H1 (cell line): ENCODE measurements around the gene TBCB. TPM values are rescaled to one million over a fixed set of nuclear protein-coding genes. Genes with fewer than 3 reads are reported as not detected.

Experiments
- CTCF ChIA-PET: fragments of 300-600 bp; sonication (Branson Sonifier 250); formaldehyde crosslinking; loops from one replicate; lab custom pipeline; 2021; ENCODE audit not compliant: partially characterized antibody; lab: Charles Lee
- POLR2A ChIA-PET: fragments of 300-600 bp; sonication (Branson Sonifier 250); formaldehyde crosslinking; loops from one replicate; lab custom pipeline; 2021; ENCODE audit warnings: inconsistent platforms; ENCODE audit not compliant: partially characterized antibody; lab: Charles Lee
- DNase-seq, 2 experiments: peaks; one replicate each; pipeline versions ENCODE4 v3.0.0 to v3.0.0-alpha.2; 2010 to 2022; ENCODE audit warnings: low spot score in 2 of 2, low read depth in 1 of 2, mixed read lengths in 1 of 2
- FAIRE-seq: peaks from 2 replicates; lab custom pipeline; 2011; peaks lifted over from hg19 to GRCh38; lab: Jason Lieb, UNC
- H2AFZ ChIP-seq: 2 replicates; pipeline ENCODE4 v1.8.1; 2012; ENCODE audit warnings: low read length, inconsistent platforms
- H2AK5ac ChIP-seq: 2 replicates; pipeline ENCODE4 v1.6.1; 2013; ENCODE audit warnings: low read depth, low read length
- H2BK120ac ChIP-seq: replicated peaks from 2 replicates; pipeline ENCODE3; 2013; ENCODE audit warnings: low read depth, low read length, inconsistent platforms
- H2BK12ac ChIP-seq: 2 replicates; pipeline ENCODE4 v1.6.1; 2013; ENCODE audit warnings: low read depth, low read length
- H2BK15ac ChIP-seq: 2 replicates; pipeline ENCODE4 v1.6.1; 2013; ENCODE audit warnings: low read length
- H2BK20ac ChIP-seq: 2 replicates; pipeline ENCODE4 v1.6.1; 2013; ENCODE audit warnings: low read length
- H2BK5ac ChIP-seq: 2 replicates; pipeline ENCODE4 v1.6.1; 2013; ENCODE audit warnings: low read depth, low read length
- H3K14ac ChIP-seq: 2 replicates; pipeline ENCODE4 v1.6.1; 2013; ENCODE audit warnings: inconsistent platforms; ENCODE audit not compliant: insufficient read length
- H3K18ac ChIP-seq: 2 replicates; pipeline ENCODE4 v1.6.1; 2013; ENCODE audit warnings: low read length; ENCODE audit errors: extremely low read depth
- H3K23ac ChIP-seq: 2 replicates; pipeline ENCODE4 v1.6.1; 2013; ENCODE audit warnings: inconsistent platforms; ENCODE audit not compliant: insufficient read length
- H3K23me2 ChIP-seq: 2 replicates; pipeline ENCODE4 v1.6.1; 2013; ENCODE audit warnings: low read depth, low read length
- H3K27ac ChIP-seq: 2 replicates; pipeline ENCODE4 v1.6.1; 2011; ENCODE audit warnings: low read depth, low read length, inconsistent platforms
- H3K27me3 ChIP-seq, 4 experiments: replicated peaks in 1 of 4; 1 replicate in 1 of 4; 2 replicates in 3 of 4; pipeline versions ENCODE4 v1.6.1 to v1.8.1; 2011 to 2013; ENCODE audit warnings: low read length in 3 of 4, mild to moderate bottlenecking in 3 of 4, inconsistent platforms in 2 of 4, mixed read lengths in 2 of 4, moderate library complexity in 1 of 4; ENCODE audit not compliant: control insufficient read depth in 3 of 4, insufficient read depth in 3 of 4; ENCODE audit errors: extremely low read depth in 1 of 4
- H3K36me3 ChIP-seq, 4 experiments: 2 replicates each; pipeline versions ENCODE4 v1.6.1 to v1.8.1; 2011 to 2013; ENCODE audit warnings: mild to moderate bottlenecking in 4 of 4, low read length in 3 of 4, moderate library complexity in 2 of 4, control low read depth in 1 of 4, inconsistent platforms in 1 of 4; ENCODE audit not compliant: insufficient read depth in 4 of 4, control insufficient read depth in 2 of 4
- H3K4ac ChIP-seq: replicated peaks from 2 replicates; pipeline ENCODE3; 2013; ENCODE audit warnings: low read length, low read depth, mixed read lengths, inconsistent platforms; ENCODE audit not compliant: insufficient read length
- H3K4me1 ChIP-seq, 4 experiments: replicated peaks in 1 of 4; 1 replicate in 1 of 4; 2 replicates in 3 of 4; pipeline versions ENCODE4 v1.6.1 to v1.8.1; 2011 to 2013; ENCODE audit warnings: low read length in 3 of 4, inconsistent platforms in 2 of 4, mixed read lengths in 1 of 4; ENCODE audit not compliant: insufficient read depth in 4 of 4, control insufficient read depth in 3 of 4
- H3K4me2 ChIP-seq, 2 experiments: 2 replicates each; pipeline versions ENCODE4 v1.6.1 to v1.8.1; 2011 to 2013; ENCODE audit warnings: low read depth in 2 of 2, low read length in 2 of 2, control low read depth in 1 of 2, inconsistent platforms in 1 of 2, mild to moderate bottlenecking in 1 of 2; ENCODE audit not compliant: insufficient read depth in 1 of 2
- H3K4me3 ChIP-seq, 4 experiments: fragments of 200-600, 300-600 bp in 1 of 4; sonication (generic), shearing (Covaris generic), sonication (Bioruptor Twin) in 1 of 4; 2 replicates each; pipeline versions ENCODE4 v1.5.1 to v1.8.1; 2011 to 2016; ENCODE audit warnings: low read length in 4 of 4, low read depth in 3 of 4, control low read depth in 2 of 4, inconsistent platforms in 2 of 4, mild to moderate bottlenecking in 2 of 4, mixed read lengths in 1 of 4, moderate library complexity in 1 of 4; ENCODE audit not compliant: insufficient read depth in 2 of 4; ENCODE audit errors: extremely low read depth in 1 of 4
- H3K56ac ChIP-seq: replicated peaks from 2 replicates; pipeline ENCODE3; 2013; ENCODE audit warnings: low read depth, mild to moderate bottlenecking, mixed read lengths, low read length, inconsistent platforms; ENCODE audit not compliant: insufficient read length
- H3K79me1 ChIP-seq: 2 replicates; pipeline ENCODE4 v1.6.1; 2013; ENCODE audit warnings: low read depth, low read length, control low read depth
- H3K79me2 ChIP-seq, 2 experiments: 2 replicates each; pipeline versions ENCODE4 v1.6.1 to v1.8.1; 2012 to 2013; ENCODE audit warnings: low read length in 2 of 2, mild to moderate bottlenecking in 2 of 2, inconsistent platforms in 1 of 2; ENCODE audit not compliant: insufficient read depth in 2 of 2, control insufficient read depth in 1 of 2
- H3K9ac ChIP-seq, 4 experiments: replicated peaks in 1 of 4; 1 replicate in 1 of 4; 2 replicates in 3 of 4; pipeline versions ENCODE4 v1.6.1 to v1.8.1; 2011 to 2013; ENCODE audit warnings: low read depth in 3 of 4, low read length in 3 of 4, control low read depth in 2 of 4, mild to moderate bottlenecking in 2 of 4, moderate library complexity in 2 of 4, inconsistent platforms in 1 of 4; ENCODE audit errors: extremely low read depth in 1 of 4
- H3K9me3 ChIP-seq, 2 experiments: 2 replicates each; pipeline versions ENCODE4 v1.6.1 to v1.8.1; 2012 to 2013; ENCODE audit warnings: mild to moderate bottlenecking in 2 of 2, moderate library complexity in 2 of 2, control low read depth in 1 of 2, inconsistent platforms in 1 of 2, low read depth in 1 of 2, low read length in 1 of 2, mixed read lengths in 1 of 2; ENCODE audit not compliant: insufficient read depth in 2 of 2
- H4K20me1 ChIP-seq, 2 experiments: replicated peaks in 1 of 2; 2 replicates each; pipeline versions ENCODE3 to v1.8.1; 2011 to 2013; ENCODE audit warnings: inconsistent platforms in 2 of 2, low read length in 2 of 2, mild to moderate bottlenecking in 1 of 2; ENCODE audit not compliant: insufficient read depth in 2 of 2, control insufficient read depth in 1 of 2
- H4K5ac ChIP-seq: 2 replicates; pipeline ENCODE4 v1.6.1; 2013; ENCODE audit warnings: low read length, low read depth, mixed read lengths, inconsistent platforms; ENCODE audit not compliant: insufficient read length
- H4K8ac ChIP-seq: 2 replicates; pipeline ENCODE4 v1.8.0; 2013; ENCODE audit warnings: mild to moderate bottlenecking, moderate library complexity, low read length, inconsistent platforms; ENCODE audit not compliant: insufficient read depth; ENCODE audit errors: extremely low read depth
- H4K91ac ChIP-seq: replicated peaks from 2 replicates; pipeline ENCODE3; 2013; ENCODE audit warnings: low read length, mixed read lengths, inconsistent platforms; ENCODE audit not compliant: insufficient read length
- CREB1 ChIP-seq: IDR thresholded peaks from 2 replicates; pipeline ENCODE4 v1.6.1; 2012; ENCODE audit warnings: inconsistent platforms
- EGR1 ChIP-seq: IDR thresholded peaks from 2 replicates; pipeline ENCODE4 v1.6.1; 2011; ENCODE audit warnings: low read depth, low read length, borderline replicate concordance
- HDAC6 ChIP-seq: IDR thresholded peaks from one replicate; pipeline ENCODE4 v1.7.1; 2012; ENCODE audit warnings: low read depth, mild to moderate bottlenecking, inconsistent platforms, low read length, moderate library complexity
- KDM4A ChIP-seq: IDR thresholded peaks from one replicate; pipeline ENCODE4 v1.7.1; 2012; ENCODE audit warnings: low read depth, mild to moderate bottlenecking, moderate library complexity, low read length, inconsistent platforms; ENCODE audit not compliant: severe bottlenecking
- KDM5A ChIP-seq: fragments of 200-600 bp; IDR thresholded peaks from 2 replicates; pipeline ENCODE4 v1.7.1; 2012; ENCODE audit warnings: mild to moderate bottlenecking, low read length, inconsistent platforms, mixed read lengths
- NANOG ChIP-seq: IDR thresholded peaks from 2 replicates; pipeline ENCODE4 v1.6.1; 2011; ENCODE audit warnings: low read length, low read depth, mild to moderate bottlenecking, inconsistent platforms; ENCODE audit not compliant: insufficient read depth, poor library complexity, severe bottlenecking
- SAP30 ChIP-seq: fragments of 300-600 bp; sonication (generic); IDR thresholded peaks from 2 replicates; pipeline ENCODE4 v1.7.1; 2012; ENCODE audit warnings: low read length, moderate library complexity, mild to moderate bottlenecking, inconsistent platforms; ENCODE audit not compliant: insufficient read depth, insufficient replicate concordance
- SIN3A ChIP-seq, 2 experiments: IDR thresholded peaks in 1 of 2; conservative IDR thresholded peaks in 1 of 2; 2 replicates each; pipeline ENCODE4 v1.6.1; 2011 to 2012; ENCODE audit warnings: low read length in 2 of 2, improper control_type of control experiment in 1 of 2, low read depth in 1 of 2, mild to moderate bottlenecking in 1 of 2
- SP4 ChIP-seq: IDR thresholded peaks from 2 replicates; pipeline ENCODE4 v1.6.1; 2012; ENCODE audit warnings: low read length, inconsistent platforms
- TBP ChIP-seq: IDR thresholded peaks from 2 replicates; pipeline ENCODE4 v1.6.1; 2011; ENCODE audit warnings: low read depth, low read length, improper control_type of control experiment
- TEAD4 ChIP-seq: IDR thresholded peaks from 2 replicates; pipeline ENCODE4 v1.6.1; 2012; ENCODE audit warnings: low read depth, low read length, inconsistent platforms, mixed read lengths
- WGBS, 2 experiments: shearing (Covaris generic) in 1 of 2; methylation state at CpG; one replicate each; pipeline versions ENCODE4 v1.1.6 to v1.1.7; 2013 to 2015; ENCODE audit warnings: low lambda C conversion rate in 2 of 2, mixed read lengths in 2 of 2, inconsistent platforms in 1 of 2, low coverage in 1 of 2, missing lambda C conversion rate in 1 of 2; ENCODE audit not compliant: insufficient replicate concordance in 2 of 2, insufficient coverage in 1 of 2, insufficient read length in 1 of 2; ENCODE audit errors: extremely low coverage in 1 of 2, missing lambda C conversion rate in 1 of 2; 5-methylcytosine and 5-hydroxymethylcytosine counted together
- polyA plus RNA-seq, 7 experiments: library from polyadenylated mRNA; depleted of rRNA in 3 of 7; stranded (reverse) in 5 of 7; unstranded in 2 of 7; fragments of >200 nt in 5 of 7; fragments of 200-250 nt in 2 of 7; gene quantifications; 1 replicate in 5 of 7; 2 replicates in 1 of 7; 4 replicates in 1 of 7; pipeline versions ENCODE4 v1.2.1 to v1.2.3, GENCODE V29; 2011 to 2013; ENCODE audit warnings: missing spikeins in 2 of 7, mixed read lengths in 2 of 7
- total RNA-seq: library from RNA; stranded (reverse); fragmentation: NEBNext Ultra II Directional; extraction: Animal tissue kit (Norgen Biotek cat#: 25700); gene quantifications from 2 replicates; pipeline ENCODE4 v1.2.1, GENCODE V29; 2021

The TBCB gene
- total and polyA plus RNA-seq, 2 of the 8 experiments (the other 6 are each of a cell fraction or from before 2014, with no cell fraction given), result 153 to 286 TPM

DNA sequence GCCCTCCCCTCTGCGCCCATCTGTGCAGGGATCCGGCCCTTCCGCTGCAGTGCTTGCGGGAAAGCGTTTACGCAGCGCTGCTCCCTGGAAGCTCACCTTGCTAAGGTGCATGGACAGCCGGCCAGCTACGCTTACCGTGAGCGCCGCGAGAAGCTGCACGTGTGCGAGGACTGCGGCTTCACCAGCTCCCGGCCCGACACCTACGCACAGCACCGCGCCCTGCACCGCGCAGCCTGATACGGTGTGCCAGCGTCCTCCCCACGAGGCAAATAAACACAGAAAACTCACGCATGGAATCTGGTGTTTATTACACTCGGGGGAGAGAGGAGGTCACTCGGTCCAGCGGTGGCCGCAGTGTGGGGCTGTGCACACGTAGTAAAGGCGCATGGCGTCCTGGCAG, 1.8 kb upstream of the TBCB start:
- Histone ChIP-seq H3K79me1 (peaks cover 11% of the 10 kb centered on the region), H3K79me2 (peaks cover 0 to 9% of the 10 kb centered on the region in 2 experiments; a peak in 1 of 4 replicates), H2BK15ac (no peak overlapping the region), H4K20me1 (peaks cover 3 to 6% of the 10 kb centered on the region in 2 experiments), H3K4me3 (peak overlapping the region; percentile 73 to 96 (median 82); a peak in 5 of 8 replicates), H3K56ac (no peak overlapping the region), H3K23me2 (peaks cover 10% of the 10 kb centered on the region), H3K9me3 (no peaks in the 10 kb centered on the region), H3K27me3 (no peaks in the 10 kb centered on the region), H3K23ac (no peak overlapping the region), H2BK5ac (no peak overlapping the region), H3K4me2 (peak overlapping the region; percentile 76 to 94), H3K18ac (no peak overlapping the region), H4K91ac (peak overlapping the region; percentile 41), H2BK12ac (no peak overlapping the region), H3K36me3 (peaks cover 2 to 15% (median 8%) of the 10 kb centered on the region in 4 experiments; a peak in 5 of 8 replicates), H2BK20ac (no peak overlapping the region), H2BK120ac (no peak overlapping the region), H3K14ac (no peak overlapping the region), H3K4me1 (peaks cover 8 to 23% (median 18%) of the 10 kb centered on the region in 4 experiments), H2AK5ac (no peak overlapping the region), H3K27ac (no peak overlapping the region), H4K8ac (no peak overlapping the region), H3K9ac (0 out of 7 replicates have a peak overlapping the region, but pooled peaks of 1 of the 4 experiments have one; percentile 4), H2AFZ (no peak overlapping the region), H4K5ac (no peak overlapping the region), H3K4ac (no peak overlapping the region)
- TF ChIP-seq KDM4A (no peak), SP4 (no peak), SIN3A (conservative IDR thresholded peaks at IDR 0.05 in 1 of 2, IDR thresholded peaks at IDR 0.05 in 1 of 2; ENCODE audit: low read depth in 1 of 2, low read length in 2 of 2) (no peak), NANOG (no peak), HDAC6 (no peak), KDM5A (no peak), SAP30 (no peak), TEAD4 (no peak), TBP (no peak), CREB1 (no peak), EGR1 (no peak)
- CTCF ChIA-PET, result interaction anchor here (1.0 to 1.5 kb wide), 4 partner anchors 11 to 57 kb away, joined by 3 to 5 read pairs (median 4); no protein-coding TSS in a partner anchor
- FAIRE-seq (no peak), DNase-seq (no peak)
- POLR2A ChIA-PET, result interaction anchor here (2.9 kb wide), 1 partner anchor 10 kb away, joined by 18 read pairs; no protein-coding TSS in a partner anchor
- WGBS, 2 experiments, result 94% methylated on average over 31 of the region's 34 CpGs; no CpG with 5 or more reads in 1 of the 2 experiments
